A375 (cell line): Measurements from ENCODE around the gene CHRNA1. TPM values are rescaled to one million over a fixed set of nuclear protein-coding genes. Genes with fewer than 3 reads are reported as not detected.

Experiments
- total RNA-seq: library from RNA; depleted of rRNA; stranded (reverse); fragments of >200 nt; shearing (Covaris generic); gene quantifications from 2 replicates; pipeline ENCODE4 v1.2.3, GENCODE V29; 2014; rRNA removed

The CHRNA1 gene
- not detected in 2 replicates for total RNA-seq

GRCh38 chr2:174764280-174765255, at the start of gene CHRNA1:
TSS of gene CHRNA1 (minus strand) at chr2:174764472. CDS start at chr2:174764394, 78 bp downstream.

Other genes with a start within 250 kb of the CHRNA1 start
- 13.2 and 15.6 TPM in 2 replicates for gene WIPF1, start 166.7 kb downstream of the CHRNA1 start, total RNA-seq
- gene CHN1, start 240.9 kb upstream of the CHRNA1 start, total RNA-seq = 11.2 and 14.6 TPM in 2 replicates